Ishikawa (cell line): ENCODE data around the gene KRTAP16-1.

ENCODE experiments used
- CEBPB ChIP-seq: IDR thresholded peaks from 2 replicates; pipeline ENCODE4 v1.6.1; 2012
- CREB1 ChIP-seq: IDR thresholded peaks from 2 replicates; pipeline ENCODE4 v1.6.1; 2012; ENCODE audit warnings: low read depth
- EGR1 ChIP-seq: IDR thresholded peaks from 2 replicates; pipeline ENCODE4 v1.6.1; 2012
- EP300 ChIP-seq: IDR thresholded peaks from 2 replicates; pipeline ENCODE4 v1.6.1; 2012; ENCODE audit warnings: borderline replicate concordance
- FOXM1 ChIP-seq: IDR thresholded peaks from 2 replicates; pipeline ENCODE4 v1.6.1; 2012; ENCODE audit warnings: low read depth, borderline replicate concordance
- MAX ChIP-seq: IDR thresholded peaks from 2 replicates; pipeline ENCODE4 v1.6.1; 2012
- NFIC ChIP-seq: IDR thresholded peaks from 2 replicates; pipeline ENCODE4 v1.6.1; 2012
- RAD21 ChIP-seq: IDR thresholded peaks from 2 replicates; pipeline ENCODE4 v1.6.1; 2012; ENCODE audit warnings: low read depth
- REST ChIP-seq: IDR thresholded peaks from 2 replicates; pipeline ENCODE4 v1.6.1; 2012; ENCODE audit warnings: low read depth, mild to moderate bottlenecking
- TAF1 ChIP-seq: IDR thresholded peaks from 2 replicates; pipeline ENCODE4 v1.6.1; 2012; ENCODE audit warnings: low read depth, mild to moderate bottlenecking
- TCF12 ChIP-seq: IDR thresholded peaks from 2 replicates; pipeline ENCODE4 v1.6.1; 2012; ENCODE audit warnings: low read depth
- TEAD4 ChIP-seq: IDR thresholded peaks from 2 replicates; pipeline ENCODE4 v1.6.1; 2012
- USF1 ChIP-seq: IDR thresholded peaks from 2 replicates; pipeline ENCODE4 v1.6.1; 2012
- YY1 ChIP-seq: IDR thresholded peaks from 2 replicates; pipeline ENCODE4 v1.6.1; 2012; ENCODE audit warnings: low read depth
- ZBTB7A ChIP-seq: IDR thresholded peaks from 2 replicates; pipeline ENCODE4 v1.6.1; 2012; ENCODE audit warnings: low read depth

Gene KRTAP16-1

GRCh38 chr17:41318231-41318630 is 9.1 kb upstream of the KRTAP16-1 start:
- TF ChIP-seq USF1 (no peak), FOXM1 (no peak)

GRCh38 chr17:41315814-41316445 is 6.8 kb upstream of the KRTAP16-1 start:
- TF ChIP-seq EP300 (no peak), FOXM1 (no peak), ZBTB7A (no peak)

- TF ChIP-seq USF1 = no peak
- TF ChIP-seq RAD21 = no peak
- TF ChIP-seq MAX = no peak
- TF ChIP-seq ZBTB7A = no peak
- no peak for TF ChIP-seq EGR1
Measured at GRCh38 chr17:41315204-41315794, 6.2 kb upstream of the KRTAP16-1 start, which contains the start of gene KRTAP17-1. KRTAP17-1 (minus strand) TSS chr17:41315710; CDS start chr17:41315650, 60 bp downstream.

GRCh38 chr17:41311111-41311510 is 2.0 kb upstream of the KRTAP16-1 start:
- TF ChIP-seq EGR1 (no peak), TEAD4 (no peak), TCF12 (no peak)

GRCh38 chr17:41308251-41308917 is 725 bp downstream of the KRTAP16-1 start:
- TF ChIP-seq ZBTB7A = no peak
- TF ChIP-seq FOXM1 = no peak
- no peak for TF ChIP-seq USF1
- no peak for TF ChIP-seq NFIC
- TF ChIP-seq REST = no peak
- TF ChIP-seq TCF12 = no peak
- TF ChIP-seq MAX = no peak
- TF ChIP-seq EGR1 = no peak
- TF ChIP-seq RAD21 = no peak
- no peak for TF ChIP-seq TEAD4
- TF ChIP-seq EP300 = no peak
- no peak for TF ChIP-seq CREB1
- TF ChIP-seq CEBPB = no peak
- TF ChIP-seq TAF1 = no peak
- TF ChIP-seq YY1 = no peak

- no peak for TF ChIP-seq EGR1
- no peak for TF ChIP-seq NFIC
- no peak for TF ChIP-seq EP300
- no peak for TF ChIP-seq USF1
- TF ChIP-seq ZBTB7A = no peak
- TF ChIP-seq RAD21 = no peak
- no peak for TF ChIP-seq YY1
- no peak for TF ChIP-seq CEBPB
- TF ChIP-seq REST = no peak
- TF ChIP-seq TEAD4 = no peak
- TF ChIP-seq TAF1 = no peak
- no peak for TF ChIP-seq FOXM1
- TF ChIP-seq CREB1 = no peak
- no peak for TF ChIP-seq MAX
- no peak for TF ChIP-seq TCF12
Measured at GRCh38 chr17:41307647-41308046, 1.5 kb downstream of the KRTAP16-1 start.
